Measurements from ENCODE around the gene DYNC1I1.

Gene DYNC1I1

GRCh38 chr7:95772298-95772770, at the start of gene DYNC1I1:
TSS of gene DYNC1I1 (plus strand) at chr7:95772554. CDS start at chr7:95804730, 32,176 bp downstream.
- DNase-seq, result peak; percentile 4

- no peak for DNase-seq
Observed at GRCh38 chr7:95723583-95724180, 48.7 kb upstream of the DYNC1I1 start.

GRCh38 chr7:95725205-95725604, 47.1 kb upstream of the DYNC1I1 start:
- DNase-seq, result no peak

- DNase-seq, result no peak
Observed at GRCh38 chr7:95730493-95731280, 41.7 kb upstream of the DYNC1I1 start.

GRCh38 chr7:95736635-95737034, 35.7 kb upstream of the DYNC1I1 start:
- DNase-seq, result no peak

- no peak for DNase-seq
Observed at GRCh38 chr7:95737828-95738505, 34.4 kb upstream of the DYNC1I1 start.

- DNase-seq, result no peak
Observed at GRCh38 chr7:95749044-95749443, 23.3 kb upstream of the DYNC1I1 start.

GRCh38 chr7:95749515-95749914, 22.8 kb upstream of the DYNC1I1 start:
- DNase-seq, result no peak

GRCh38 chr7:95753440-95753839, 18.9 kb upstream of the DYNC1I1 start:
- no peak for DNase-seq

- DNase-seq, result no peak
Observed at GRCh38 chr7:95755277-95755934, 16.9 kb upstream of the DYNC1I1 start.

GRCh38 chr7:95758187-95758586, 14.2 kb upstream of the DYNC1I1 start:
- no peak for DNase-seq

- DNase-seq, result no peak
Observed at GRCh38 chr7:95766086-95766485, 6.3 kb upstream of the DYNC1I1 start.

- DNase-seq, result no peak
Observed at GRCh38 chr7:95766657-95767056, 5.7 kb upstream of the DYNC1I1 start.

- DNase-seq, result no peak
Observed at GRCh38 chr7:95772771-95773581, 622 bp downstream of the DYNC1I1 start.

GRCh38 chr7:95776561-95777185, 4.3 kb downstream of the DYNC1I1 start:
- no peak for DNase-seq

GRCh38 chr7:95777269-95777668, 4.9 kb downstream of the DYNC1I1 start:
- DNase-seq, result no peak

- no peak for DNase-seq
Observed at GRCh38 chr7:95780665-95781064, 8.3 kb downstream of the DYNC1I1 start.

GRCh38 chr7:95781961-95782586, 9.7 kb downstream of the DYNC1I1 start:
- DNase-seq, result no peak

GRCh38 chr7:95784796-95785195, 12.4 kb downstream of the DYNC1I1 start:
- no peak for DNase-seq

- DNase-seq, result no peak
Observed at GRCh38 chr7:95788258-95788657, 15.9 kb downstream of the DYNC1I1 start.

GRCh38 chr7:95788884-95789283, 16.5 kb downstream of the DYNC1I1 start:
- DNase-seq, result no peak

Data from stimulated activated CD4-positive, alpha-beta T cell treated with anti-CD3 and anti-CD28 coated beads, Interleukin-2, amount 100 ng/mL, for 48 hours (primary cell).